EH (cell line): ENCODE measurements around the gene TENT5C.
A peak's percentile ranks its signal among the peaks of the same experiment; 100 is the strongest.

Experiments
- DNase-seq: peaks from one replicate; pipeline ENCODE4 v3.0.0-alpha.2; 2015; ENCODE audit warnings: low read depth

Gene TENT5C

DNA sequence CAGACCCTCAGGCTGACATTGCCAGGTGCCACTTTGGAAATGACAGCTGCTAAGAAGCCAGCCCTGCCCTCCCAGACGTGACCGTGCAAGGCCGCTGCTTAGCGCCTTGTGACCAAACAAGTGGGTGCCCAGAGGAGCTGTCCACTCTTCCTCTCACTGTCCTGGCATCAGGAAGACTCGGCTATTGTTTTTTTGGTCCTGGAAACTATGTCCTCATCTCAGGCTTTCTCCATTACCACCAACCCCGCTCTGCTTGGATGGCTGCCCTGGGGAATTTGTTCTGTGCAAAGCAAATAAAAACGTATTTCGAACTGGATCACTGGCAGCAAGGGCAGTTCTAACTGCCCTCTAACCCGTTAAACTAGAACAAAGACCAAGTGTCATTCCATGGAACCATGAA, 13.7 kb upstream of the TENT5C start:
- DNase-seq: peak; percentile 4

DNA sequence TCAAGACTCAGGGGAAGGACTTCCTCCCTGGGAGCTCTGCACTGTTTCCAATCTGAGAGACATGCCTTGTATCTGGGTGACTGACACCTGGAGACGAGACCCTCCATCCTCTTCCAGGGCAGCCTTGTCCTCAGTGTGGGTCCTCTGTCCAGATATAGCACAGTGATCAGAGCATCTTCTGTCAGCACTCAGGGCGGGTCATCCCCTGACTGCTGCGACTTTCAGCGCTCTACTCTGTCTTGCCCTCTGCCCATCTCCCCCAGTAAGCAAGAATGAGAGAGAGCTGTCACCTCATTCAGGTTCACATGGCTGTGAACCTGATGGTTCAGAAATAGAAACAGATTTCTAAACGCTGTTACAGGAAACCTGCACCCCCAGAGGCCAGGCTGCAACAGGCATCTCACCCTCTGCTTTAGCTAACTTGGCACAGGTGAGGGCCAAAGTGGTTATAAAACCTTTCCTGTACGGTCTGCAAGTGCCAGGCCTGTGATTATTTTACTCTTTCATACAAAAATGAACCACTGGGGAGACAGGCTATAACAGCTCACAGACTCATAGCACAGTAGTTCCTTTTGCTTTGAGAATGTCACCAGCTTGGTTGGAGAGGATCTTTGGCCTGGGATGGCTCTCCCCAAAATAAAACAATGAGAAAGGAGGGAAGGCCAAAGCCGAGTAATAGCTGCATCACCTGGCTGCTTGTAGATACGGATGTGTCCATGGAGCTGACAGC, 11.4 kb upstream of the TENT5C start:
- no peak for DNase-seq

- no peak for DNase-seq
Measured at GRCh38 chr1:117596023-117596720, 9.7 kb upstream of the TENT5C start.

DNA sequence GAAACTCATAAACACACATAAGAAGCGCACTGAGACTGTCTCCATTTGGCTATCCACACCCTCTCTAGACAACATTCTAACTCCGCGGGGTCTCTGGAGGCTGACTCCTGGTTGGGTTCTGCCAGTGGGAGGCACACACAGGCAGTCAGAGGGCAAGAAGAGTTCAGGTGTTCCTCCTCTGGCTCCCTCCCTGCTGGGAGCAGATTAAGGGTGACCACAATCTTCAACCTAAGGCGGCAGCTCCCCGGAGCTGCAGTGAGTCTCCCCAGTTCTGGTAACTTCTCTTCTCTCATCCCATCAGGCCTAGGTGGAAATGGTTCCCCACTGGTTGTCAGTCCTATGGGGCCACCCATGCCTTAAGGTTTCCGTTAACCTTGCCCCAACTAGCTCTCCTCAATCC, 7.4 kb upstream of the TENT5C start:
- DNase-seq: no peak

DNA sequence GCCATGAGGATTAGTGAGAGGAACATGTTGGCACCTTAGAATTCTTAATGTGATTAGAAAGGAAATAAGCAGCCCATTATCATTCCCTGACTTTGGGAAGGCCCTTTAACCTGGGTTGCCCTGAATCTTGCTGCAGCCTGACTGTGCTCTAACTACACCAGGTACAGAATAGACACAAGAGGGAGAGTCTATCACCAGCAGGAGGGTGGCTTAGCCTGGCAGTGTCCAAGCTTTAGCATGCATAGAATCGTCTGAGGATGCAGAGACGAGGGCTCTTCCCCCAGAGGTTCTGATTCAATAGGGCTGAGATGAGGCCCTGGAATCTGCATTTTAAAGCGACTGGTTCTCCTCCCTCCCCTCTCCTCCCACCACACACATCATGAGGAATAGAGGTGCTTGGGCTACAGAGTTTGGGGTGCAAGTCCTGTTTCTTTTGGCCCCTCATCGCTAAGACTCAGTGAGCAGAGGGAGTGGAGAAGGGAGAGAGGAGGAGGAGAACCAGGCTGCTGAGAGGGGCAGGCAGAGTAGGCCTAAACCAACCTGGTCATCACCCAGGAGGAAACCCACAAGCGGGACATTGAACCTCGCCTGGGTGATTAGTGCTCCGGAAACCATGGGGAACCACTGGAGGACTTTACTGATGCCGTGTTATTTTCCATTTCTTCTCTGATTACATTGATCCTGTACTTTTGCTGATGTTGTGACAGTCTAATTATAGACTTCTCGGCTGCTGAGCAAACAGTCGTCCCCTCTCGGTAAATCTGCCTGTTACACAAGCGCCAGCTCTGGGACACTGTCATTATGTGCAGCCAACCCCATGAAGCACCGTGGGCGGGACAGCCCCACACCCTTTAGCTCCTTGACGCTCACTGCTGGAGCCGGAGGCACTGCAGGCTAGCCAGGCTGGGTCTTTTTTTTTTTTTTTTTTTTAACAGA, 6.3 kb upstream of the TENT5C start:
- DNase-seq: no peak

DNA sequence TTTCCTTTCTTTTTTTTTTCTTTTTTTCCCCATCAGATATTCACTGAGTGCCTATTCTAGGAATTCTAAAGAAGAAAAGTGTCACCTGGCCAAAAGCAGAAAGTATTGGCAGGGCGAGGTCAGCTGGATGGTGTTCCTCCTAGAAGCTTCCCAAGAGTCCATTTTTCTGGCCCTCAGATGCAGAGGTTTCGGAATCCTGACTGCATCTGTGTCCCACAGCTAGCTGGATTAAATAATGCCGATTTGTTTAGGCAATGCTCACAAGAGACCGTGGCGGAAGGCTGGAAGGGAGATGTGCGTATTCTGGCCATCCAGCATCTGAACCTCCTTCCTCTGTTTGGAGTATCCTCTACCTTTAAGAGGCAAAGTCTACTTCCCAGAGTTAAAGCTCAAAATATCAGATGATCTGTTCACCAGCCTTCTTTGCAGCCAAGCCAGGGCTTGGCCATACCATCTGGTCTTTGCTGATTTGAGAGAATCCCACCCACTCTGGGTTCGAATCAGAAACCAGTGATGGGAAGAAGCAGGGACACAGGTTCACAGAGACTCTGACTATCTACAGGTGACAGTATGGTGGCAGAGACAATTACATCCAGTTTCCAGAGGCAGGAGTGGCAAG, 5.4 kb upstream of the TENT5C start:
- DNase-seq: no peak

GRCh38 chr1:117600966-117601365, 4.9 kb upstream of the TENT5C start:
- DNase-seq: peak; percentile 12

GRCh38 chr1:117602862-117603261, 3.0 kb upstream of the TENT5C start:
- DNase-seq: no peak

- DNase-seq: peak; percentile 63
Measured at GRCh38 chr1:117605164-117605773, 579 bp upstream of the TENT5C start.

DNA sequence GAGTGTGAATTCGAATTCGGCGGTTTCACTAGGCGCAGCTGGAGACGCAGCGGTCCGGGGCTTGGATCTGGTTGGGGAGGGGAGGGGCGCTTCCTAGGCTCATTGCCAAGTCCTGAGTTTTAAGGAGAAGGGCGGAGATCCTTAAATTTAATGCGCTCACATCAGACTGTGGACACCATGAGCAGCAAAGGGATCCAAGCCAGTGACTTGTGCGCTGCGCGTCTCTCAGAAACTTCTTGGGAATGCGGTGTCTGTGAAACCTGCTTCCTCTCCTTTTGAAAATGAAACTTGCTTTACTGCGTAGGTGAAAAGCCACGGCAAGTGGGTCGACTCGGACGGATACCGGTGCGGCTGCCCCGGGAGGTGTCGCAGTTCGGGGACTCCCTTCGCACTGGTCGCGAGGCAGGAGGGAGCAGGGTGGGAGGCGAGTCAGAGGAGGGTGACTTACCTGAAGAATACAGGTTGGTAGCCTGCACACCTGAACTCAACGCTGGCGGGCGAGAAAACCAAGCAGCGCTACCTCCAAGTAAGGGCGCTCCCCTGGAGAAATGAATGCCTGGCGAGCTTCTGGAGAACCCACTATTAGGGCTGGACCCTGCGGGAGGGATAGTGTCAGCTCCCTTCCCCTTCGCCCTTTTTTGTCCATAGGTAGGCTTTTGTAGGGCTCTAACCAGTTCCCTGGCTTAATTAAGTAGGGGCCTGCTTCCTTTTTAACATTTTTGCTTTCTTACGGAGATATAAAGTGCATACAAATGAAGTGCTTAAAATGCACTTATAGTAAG, 992 bp downstream of the TENT5C start:
- DNase-seq: peak; percentile 57

GRCh38 chr1:117607471-117607870, 1.6 kb downstream of the TENT5C start:
- DNase-seq: no peak

DNA sequence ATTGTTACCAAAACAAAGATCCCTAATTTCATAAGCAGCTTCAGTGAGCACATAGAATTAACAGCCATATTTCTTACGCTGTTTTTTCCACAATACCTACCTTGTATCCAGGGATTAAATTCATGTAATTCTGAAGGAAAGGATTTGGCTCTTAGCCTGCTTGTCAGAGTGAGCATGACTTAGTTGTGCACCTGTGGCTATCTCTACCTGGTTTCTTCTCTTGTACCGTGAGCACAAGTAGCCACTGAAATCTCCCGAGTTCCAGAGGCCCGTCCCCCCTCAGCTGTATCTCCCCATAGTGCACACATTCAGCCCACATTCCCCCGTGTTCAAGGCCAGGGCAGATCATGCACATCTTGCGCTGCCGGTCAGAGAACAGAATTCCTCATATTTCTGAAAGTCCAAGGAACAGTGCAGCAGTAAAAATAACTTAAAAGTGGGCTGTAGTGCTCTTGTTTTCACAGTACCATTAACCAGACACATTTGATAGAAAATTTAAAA, 2.3 kb downstream of the TENT5C start:
- no peak for DNase-seq

- no peak for DNase-seq
Measured at GRCh38 chr1:117608758-117609157, 2.9 kb downstream of the TENT5C start.

- no peak for DNase-seq
Measured at GRCh38 chr1:117609471-117609911, 3.6 kb downstream of the TENT5C start.

GRCh38 chr1:117610036-117610435, 4.2 kb downstream of the TENT5C start:
- DNase-seq: no peak

- no peak for DNase-seq
Measured at GRCh38 chr1:117611121-117611601, 5.3 kb downstream of the TENT5C start.

- DNase-seq: peak; percentile 57
Measured at GRCh38 chr1:117611894-117612483, 6.1 kb downstream of the TENT5C start.

DNA sequence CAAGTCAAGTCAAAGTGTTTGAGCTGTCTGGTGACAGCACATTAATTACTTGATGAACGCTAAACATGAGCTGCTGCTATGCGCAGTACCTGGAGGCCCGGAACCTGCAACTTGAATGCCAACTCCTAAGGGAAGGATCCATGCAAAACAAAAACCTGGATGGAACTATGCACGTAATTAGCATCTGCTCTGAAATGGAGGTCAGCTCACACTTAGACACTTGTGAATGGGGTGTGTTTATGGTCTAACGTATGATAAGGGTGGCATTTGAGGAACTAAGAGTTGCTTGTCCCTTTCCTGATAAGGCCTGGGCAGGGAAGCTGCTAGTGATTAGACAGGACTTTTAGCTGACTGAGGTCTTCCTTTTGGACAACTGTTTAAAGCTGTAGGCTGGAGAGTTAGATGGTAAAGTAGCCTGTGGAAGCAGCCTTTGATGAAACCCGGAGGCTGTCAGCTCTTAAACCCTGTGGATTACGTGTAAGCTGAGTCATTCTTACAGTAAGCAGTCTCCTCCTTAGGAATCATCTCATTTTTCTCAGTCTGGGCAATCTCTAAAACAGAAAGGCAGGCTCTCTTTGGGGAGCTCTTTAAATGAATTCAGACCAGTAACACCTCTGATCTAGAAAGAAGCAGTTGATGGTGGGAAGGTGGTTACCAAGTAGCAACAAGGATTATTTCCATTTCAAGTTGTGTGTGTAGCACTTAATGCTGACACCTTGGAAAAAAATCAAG, 6.8 kb downstream of the TENT5C start:
- DNase-seq: peak; percentile 89

DNA sequence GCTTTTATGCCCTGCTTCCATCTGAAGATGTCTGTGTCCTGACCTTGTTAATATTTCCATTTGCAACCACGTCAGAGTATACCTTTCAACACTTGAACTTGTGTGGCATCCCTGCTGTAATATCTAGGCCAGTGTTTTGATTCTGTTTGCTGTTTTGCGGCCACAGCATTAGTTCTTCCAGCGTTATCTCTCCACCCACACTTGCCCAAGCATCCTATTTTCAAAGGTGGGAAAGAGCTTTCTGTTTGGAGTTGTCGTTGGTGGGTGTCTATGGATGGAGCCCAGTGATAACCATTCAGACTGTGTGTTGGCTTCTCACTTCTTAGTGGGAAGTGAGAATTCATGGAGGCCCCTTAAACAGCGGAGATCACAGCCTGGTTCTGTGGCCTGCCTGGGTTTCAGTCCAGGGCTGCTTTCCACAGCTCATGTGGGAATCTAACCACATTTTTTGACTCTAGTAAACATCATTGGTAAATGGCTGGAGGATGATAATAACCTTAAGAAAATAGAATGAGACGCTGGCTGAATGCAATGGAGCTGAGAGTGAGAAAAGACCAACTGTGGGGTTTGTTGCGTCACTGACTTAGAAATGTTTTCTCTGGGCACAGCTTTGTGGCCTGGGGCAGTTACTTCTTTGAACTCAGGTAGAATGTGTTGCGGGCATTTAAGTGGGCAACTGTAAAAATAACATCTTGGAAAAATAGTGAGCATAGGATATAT, 7.6 kb downstream of the TENT5C start:
- DNase-seq: peak; percentile 56
